NCI-H2171 (cell line): ENCODE measurements around the gene GRIK2.

Experiments used
- DNase-seq: peaks from one replicate; lab custom pipeline; 2025; lab: John Stamatoyannopoulos, UW

Gene GRIK2

GRCh38 chr6:101887532-101887931 lies 494.0 kb downstream of the GRIK2 start:
- no peak for DNase-seq

GRCh38 chr6:101907356-101908217 lies 514.1 kb downstream of the GRIK2 start:
- DNase-seq = no peak

GRCh38 chr6:101909366-101909765 lies 515.9 kb downstream of the GRIK2 start:
- no peak for DNase-seq

- DNase-seq = no peak
Measured at GRCh38 chr6:101912311-101912710, 518.8 kb downstream of the GRIK2 start.

- no peak for DNase-seq
Measured at GRCh38 chr6:101918471-101918870, 525.0 kb downstream of the GRIK2 start.

- DNase-seq = no peak
Measured at GRCh38 chr6:101921829-101922450, 528.4 kb downstream of the GRIK2 start.

GRCh38 chr6:101926149-101926925 lies 532.8 kb downstream of the GRIK2 start:
- DNase-seq = no peak

GRCh38 chr6:101931766-101932165 lies 538.3 kb downstream of the GRIK2 start:
- DNase-seq = no peak

GRCh38 chr6:101932704-101933103 lies 539.2 kb downstream of the GRIK2 start:
- no peak for DNase-seq

GRCh38 chr6:101935732-101936131 lies 542.2 kb downstream of the GRIK2 start:
- no peak for DNase-seq

- DNase-seq = no peak
Measured at GRCh38 chr6:101936516-101936915, 543.0 kb downstream of the GRIK2 start.

- no peak for DNase-seq
Measured at GRCh38 chr6:101937108-101937507, 543.6 kb downstream of the GRIK2 start.

- no peak for DNase-seq
Measured at GRCh38 chr6:101940391-101940790, 546.9 kb downstream of the GRIK2 start.

GRCh38 chr6:101956961-101957360 lies 563.5 kb downstream of the GRIK2 start:
- no peak for DNase-seq

- DNase-seq = no peak
Measured at GRCh38 chr6:101961357-101961756, 567.8 kb downstream of the GRIK2 start.

GRCh38 chr6:101980924-101981323 lies 587.4 kb downstream of the GRIK2 start:
- DNase-seq = no peak

GRCh38 chr6:101986476-101986875 lies 593.0 kb downstream of the GRIK2 start:
- no peak for DNase-seq

GRCh38 chr6:101992286-101992685 lies 598.8 kb downstream of the GRIK2 start:
- DNase-seq = no peak

- no peak for DNase-seq
Measured at GRCh38 chr6:101994521-101994920, 601.0 kb downstream of the GRIK2 start.

GRCh38 chr6:102015431-102015830 lies 621.9 kb downstream of the GRIK2 start:
- DNase-seq = no peak

GRCh38 chr6:102022281-102022680 lies 628.8 kb downstream of the GRIK2 start:
- no peak for DNase-seq

- no peak for DNase-seq
Measured at GRCh38 chr6:102022803-102023202, 629.3 kb downstream of the GRIK2 start.
